NCI-H187 treated with DMSO at 0.1 percent for 48 hours (cell line): Measurements from ENCODE around the gene JUND.

Source experiments
- DNase-seq: peaks from one replicate; lab custom pipeline; 2025; lab: John Stamatoyannopoulos, UW

JUND gene

DNA sequence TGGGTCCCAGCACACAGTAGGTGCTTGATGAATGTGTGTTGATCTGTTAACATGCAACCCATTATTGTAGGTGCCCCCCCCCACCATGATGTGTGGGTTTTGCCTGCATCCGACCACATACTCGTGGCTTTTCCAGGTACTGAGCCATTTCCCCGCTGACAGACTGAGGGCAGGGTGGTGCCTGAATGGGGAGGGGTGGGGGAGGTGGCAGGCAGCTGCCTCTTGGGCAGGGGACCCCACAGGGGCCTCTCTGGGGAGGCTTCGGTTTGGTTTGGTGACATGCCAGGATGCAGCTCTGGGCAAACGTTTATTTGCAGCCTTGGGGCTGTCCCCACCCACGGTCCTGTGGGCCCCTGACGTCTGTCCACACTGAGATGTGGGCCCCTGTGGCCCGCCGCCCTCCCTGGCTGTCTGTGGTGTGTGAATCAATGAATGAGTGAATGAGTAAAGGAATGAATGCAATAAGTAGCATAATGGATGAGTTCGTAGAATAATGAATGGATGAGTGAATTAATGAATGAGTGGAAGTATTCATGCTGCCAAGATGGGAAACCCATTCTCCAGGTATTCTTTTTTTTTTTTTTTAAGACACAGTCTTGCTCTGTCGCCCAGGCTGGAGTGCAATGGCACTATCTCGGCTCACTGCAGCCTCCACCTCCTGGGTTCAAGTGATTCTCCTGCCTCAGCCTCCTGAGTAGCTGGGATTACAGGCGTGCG is 9.0 kb upstream of the JUND start:
- no peak for DNase-seq

DNA sequence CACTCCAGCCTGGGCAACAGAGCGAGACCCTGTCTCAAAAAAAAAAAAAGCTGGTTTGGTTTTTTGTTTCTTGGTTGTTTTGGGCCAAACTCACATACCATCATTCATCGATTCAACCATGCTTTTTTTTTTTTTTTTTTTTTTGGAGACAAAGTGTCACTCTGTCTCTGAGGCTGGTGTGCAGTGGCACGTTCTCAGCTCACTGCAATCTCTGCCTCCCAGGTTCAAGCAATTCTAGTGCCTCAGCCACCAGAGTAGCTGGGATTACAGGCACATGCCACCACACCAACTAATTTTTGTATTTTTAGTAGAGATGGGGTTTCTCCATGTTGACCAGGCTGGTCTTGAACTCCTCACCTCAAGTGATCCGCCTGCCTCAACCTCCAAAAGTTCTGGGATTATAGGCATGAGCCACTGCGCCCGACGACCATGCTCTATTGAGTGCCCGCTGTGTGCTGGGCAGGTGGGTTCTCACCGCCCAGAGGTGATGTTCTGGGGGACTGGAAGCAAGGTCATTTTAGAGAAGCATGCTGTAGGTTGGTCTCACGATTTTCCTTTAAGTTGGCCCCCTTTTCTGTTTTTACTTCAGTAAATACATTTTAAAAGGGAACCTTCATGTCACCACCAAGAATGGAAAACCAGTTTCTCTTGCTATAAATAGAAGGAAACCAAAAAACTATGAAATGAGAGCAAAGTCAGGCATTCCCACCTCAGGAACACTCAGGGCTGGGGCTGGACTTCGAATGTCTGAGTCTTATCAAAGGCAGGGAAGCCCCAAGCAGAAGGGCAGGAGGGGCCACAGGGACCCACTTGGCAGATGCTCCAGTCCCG is 8.3 kb upstream of the JUND start:
- no peak for DNase-seq

DNA sequence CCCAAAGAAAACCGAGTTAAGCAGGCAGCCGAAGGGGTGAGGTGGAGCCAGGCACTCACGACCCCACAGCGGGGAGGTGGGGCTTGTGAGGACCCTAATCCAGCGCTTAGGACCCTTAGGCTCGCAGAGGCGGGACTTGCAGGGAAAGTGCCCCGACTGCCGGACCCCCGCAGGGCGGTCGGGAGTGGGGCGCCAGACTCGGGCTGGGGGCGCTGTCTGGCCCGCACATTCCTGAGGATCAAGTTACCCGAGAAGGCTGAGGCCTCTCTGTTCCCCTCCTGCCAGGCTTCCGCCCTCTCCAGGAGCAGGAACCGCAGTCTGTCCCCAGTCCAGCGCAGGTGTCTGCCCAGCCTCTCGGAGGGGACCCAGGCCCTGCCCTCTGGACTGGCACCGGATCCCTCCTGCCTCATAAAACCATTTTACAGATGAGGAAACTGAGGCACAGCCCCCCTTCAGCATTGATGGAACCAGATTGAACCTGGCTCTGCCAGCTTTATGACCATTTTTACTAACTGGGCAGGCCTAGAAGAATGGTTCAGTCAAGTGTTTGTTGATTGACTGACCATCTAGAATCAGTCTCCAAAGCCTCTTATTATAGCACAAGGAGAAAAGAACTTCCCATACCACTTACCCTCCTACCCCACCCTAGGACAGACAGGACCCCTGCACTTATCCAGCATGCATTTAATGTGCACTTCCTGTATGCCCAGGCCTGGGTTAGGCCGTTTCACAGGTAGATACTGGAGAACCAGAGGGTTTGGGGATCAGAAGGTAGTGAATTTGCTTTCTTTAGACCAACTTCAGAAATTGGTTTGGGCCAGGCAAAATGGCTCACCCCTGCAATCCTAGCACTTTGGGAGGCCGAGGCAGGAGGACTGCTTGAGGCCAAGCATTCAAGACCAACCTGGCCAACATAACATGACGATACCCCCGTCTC is 6.7 kb upstream of the JUND start:
- no peak for DNase-seq

DNA sequence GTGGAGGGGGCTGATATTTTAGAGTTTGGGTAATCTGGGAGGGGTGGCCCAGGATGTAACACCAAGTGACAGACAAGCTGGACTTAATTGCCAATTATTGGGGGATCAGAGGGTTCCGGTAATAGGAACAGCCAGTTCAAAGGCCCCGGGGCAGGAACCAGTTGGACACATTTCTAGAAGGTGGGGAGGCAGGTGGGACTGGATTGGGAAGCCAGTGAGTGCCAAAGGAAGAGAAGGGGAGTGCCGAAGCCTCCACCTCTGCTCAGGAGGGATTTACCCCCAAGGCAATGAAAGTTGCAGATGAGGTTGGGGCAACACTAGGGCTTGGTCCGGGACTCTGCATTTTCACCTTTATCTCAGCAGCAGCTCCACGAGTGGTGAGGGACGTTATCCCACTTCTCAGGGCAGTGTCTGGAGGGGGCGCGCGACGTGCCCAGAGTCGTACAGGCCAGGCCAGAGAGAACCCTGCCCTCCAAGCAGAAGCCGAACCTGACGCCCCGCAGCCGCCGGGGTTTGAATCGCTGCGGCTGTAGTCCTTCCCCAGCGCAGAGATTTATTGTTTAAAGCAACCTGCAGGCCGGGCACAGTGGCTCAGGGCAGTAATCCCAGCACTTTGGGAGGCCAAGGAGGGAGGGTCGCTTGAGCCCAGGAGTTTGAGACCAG is 5.7 kb upstream of the JUND start:
- no peak for DNase-seq

DNA sequence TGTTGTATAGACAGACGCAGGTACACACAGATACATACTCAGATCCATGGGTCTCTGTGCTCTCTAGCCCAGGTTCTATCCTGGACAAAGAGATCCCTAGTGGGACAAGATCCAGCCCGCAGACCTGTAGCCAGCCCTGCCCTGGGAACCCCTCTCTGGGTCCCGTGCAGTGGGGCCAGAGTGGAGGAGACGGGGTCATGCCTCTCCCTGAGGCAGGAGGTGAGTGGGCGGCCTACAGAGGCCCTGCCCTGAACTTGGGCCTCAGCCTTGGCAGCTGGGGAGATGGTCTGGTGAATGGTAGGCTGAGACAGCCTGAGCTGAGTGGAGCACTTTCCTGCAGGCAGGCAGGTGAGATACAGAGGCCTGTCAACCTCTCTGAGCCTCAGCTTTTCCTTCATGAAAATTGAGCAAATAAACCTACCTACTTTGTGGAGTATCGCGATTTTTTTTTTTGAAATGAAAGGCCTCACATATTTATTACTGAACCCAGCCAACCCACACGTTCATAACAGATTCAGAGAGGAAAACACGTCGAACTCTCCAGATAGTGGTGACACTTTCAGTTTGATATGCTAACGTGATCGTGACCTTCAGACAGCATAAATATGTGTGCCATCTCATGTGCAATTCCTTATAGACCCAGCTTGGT is 3.4 kb upstream of the JUND start:
- DNase-seq, result no peak

DNA sequence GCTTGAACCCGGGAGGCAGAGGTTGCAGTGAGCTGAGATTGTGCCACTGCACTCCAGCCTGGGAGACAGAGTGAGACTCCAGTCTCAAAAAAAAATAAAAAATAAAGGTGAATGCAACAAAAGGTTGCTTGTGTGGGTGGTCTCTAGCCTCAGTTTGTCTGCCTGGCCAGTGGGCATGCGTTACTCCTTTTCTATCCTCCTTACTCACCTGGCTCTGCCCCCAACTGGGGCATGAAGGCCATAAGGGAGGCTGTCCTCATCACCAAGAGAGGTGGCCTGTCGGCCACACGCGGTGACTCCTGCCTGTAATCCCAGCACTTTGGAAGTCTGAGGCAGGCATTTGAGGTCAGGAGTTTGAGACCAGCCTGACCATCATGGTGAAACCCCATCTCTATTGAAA is 1.9 kb upstream of the JUND start:
- no peak for DNase-seq

DNA sequence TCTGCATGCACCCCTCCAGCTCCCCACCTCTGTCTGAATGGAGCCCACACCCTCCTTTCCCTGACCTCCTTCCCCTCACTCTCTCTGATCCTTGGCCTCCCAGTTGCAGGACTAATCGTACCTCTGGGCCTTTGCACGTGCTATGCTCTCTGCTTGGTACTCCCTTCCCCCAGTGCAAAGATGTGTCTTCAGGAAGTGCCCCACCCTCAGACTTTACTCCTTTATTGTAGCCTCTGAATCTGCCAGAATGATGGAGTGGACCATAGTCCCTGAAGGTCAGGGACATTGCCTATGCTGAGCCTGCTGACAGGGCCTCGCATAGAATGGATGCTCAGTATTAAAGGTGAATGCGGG is 1.3 kb upstream of the JUND start:
- DNase-seq, result no peak

DNA sequence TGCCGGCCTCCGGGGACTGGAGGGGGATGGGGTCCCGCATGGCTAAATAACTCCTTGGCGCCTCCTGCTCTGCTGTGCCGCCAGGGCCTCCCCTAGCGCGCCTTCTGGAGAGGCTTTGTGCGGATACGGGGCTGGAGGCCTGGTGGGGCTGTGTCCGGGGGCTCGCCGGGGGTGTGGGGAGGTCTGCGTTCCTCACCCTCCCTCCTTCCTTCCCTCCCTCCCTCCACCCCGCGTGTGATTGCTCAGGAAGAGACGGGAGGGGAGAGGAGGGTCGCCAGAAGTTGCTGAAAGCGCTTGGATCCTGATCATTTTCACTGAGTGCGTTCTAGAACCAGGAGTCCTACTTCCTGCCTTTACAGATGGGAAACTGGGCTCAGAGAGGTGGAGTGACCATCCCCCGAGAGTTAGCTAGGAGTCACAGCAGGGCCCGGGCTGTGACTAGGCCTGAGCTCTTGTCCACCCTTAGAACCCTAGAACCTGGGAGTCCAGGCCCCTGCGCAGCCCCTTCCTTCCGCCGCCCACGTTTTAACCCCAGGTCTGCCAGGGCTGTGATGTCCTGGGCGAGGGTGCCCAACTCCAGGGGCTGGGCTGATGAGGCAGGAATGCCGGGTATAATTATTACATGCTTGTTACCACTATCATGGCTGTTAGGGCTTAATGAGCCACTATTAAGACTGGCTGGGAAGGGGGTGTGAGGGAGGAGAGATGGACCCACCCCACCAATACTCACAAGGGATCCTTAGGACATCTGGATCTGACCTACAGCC is 782 bp upstream of the JUND start:
- DNase-seq, result peak; percentile 56

DNA sequence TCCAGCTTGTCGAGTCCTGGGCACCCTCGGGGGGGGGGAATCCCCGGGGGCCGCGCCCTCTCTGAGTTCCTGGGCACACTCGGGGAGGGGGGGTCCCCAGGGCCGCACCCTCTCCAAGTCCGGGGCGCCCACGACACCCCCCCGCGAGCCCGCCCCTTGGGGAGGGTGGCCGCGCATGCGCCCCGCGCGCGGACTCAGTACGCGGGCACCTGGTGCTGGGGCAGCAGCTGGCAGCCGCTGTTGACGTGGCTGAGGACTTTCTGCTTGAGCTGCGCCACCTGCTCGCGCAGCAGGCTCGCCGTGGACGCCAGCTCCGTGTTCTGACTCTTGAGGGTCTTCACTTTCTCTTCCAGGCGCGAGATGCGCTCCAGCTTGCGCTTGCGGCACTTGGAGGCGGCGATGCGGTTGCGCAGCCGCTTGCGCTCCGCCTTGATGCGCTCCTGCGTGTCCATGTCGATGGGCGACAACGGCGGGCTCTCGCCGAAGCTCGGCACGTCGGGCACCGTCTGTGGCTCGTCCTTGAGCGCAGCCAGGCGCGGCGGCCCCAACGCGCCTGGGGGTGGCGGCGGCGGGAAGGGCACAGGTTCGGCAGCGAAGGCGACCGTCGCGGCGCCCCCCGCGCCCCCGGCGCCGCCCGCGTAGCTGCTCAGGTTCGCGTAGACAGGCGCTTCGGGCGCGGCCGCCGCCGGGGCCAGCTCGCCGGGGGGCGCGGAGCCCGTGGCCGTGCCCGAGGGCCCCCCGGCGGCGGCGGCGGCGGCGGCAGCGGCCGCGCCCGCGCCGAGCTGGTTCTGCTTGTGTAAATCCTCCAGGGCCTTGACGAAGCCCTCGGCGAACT is 958 bp downstream of the JUND start:
- no peak for DNase-seq

DNA sequence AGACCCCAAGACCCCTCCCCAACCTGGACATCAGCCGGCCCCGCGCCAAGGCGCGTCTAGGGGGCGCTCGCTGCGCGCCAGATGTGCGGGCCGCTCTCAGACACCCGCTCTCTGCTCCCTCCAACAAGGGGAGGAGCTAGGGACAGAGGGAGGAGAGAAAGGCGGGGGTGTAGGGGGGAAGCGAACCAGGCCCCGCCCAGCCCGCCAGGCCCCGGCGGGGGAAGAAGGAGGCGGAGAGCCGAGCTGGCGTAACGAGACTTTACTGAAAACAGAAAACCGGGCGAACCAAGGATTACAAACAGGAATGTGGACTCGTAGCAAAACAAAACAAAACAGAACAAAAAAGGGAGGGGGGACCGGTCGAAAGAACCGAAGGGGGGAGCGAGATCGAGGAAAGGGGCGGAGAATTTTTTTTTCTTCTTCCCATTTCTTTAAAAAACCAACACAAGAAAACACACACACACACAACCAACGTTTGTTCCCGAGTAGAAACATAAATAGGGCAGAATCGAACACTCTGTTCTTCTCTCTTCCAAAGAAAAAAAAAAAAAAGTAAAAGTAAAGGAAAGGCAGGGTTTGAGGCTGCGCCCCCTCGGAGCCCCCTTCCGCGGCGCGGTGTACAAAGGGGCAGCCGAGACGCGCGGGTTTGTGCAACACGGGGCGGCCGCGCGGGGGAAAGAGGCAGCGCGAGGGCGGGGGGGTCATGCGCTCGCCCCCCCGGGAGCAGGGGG is 1.7 kb downstream of the JUND start:
- peak; percentile 36 for DNase-seq

DNA sequence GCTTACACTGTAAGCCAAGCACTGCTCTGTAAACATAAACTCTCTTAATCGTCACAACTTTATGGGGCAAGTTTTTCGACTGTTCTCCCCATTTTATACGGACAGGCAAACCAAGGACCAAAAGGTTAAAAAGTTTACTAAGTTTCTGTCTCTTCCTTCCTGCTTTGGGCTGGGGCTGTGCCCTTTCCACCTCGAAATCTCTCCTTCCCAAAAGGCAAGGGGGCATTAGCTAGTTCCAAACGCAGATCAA is 2.2 kb downstream of the JUND start:
- no peak for DNase-seq

DNA sequence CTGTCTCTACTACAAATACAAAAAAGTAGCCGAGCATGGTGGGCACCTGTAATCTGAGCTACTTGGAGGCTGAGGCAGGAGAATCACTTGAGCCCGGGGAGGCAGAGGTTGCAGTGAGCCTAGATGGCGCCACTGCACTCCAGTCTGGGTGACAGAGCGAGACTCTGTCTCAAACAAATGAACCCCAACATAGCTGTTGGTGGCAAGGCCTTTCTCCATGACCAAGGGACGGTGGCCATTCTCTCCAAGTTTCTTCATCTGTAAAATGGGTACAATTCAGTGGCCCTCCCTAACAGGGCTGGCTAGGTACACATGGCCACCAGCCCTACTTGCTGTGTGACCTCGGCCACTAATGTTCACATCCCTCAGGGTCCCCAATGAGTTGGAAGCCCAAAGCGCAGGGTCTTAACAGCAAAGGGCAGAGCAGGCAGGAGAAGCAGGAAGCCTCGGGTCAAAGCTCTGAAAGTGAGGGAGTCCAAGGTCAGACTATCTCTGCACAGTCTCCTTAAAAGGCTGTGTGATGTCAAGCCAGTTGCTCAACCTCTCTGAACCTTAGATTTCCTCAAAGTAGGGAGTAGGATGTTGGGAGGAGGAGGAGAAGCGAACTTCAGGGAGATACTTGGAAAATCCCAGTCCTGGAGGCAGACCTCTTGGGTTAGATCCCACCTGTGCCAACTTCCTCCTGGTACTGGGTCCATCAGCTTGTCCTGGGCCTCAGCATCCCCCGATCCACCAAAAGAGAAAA is 2.7 kb downstream of the JUND start:
- DNase-seq, result no peak

DNA sequence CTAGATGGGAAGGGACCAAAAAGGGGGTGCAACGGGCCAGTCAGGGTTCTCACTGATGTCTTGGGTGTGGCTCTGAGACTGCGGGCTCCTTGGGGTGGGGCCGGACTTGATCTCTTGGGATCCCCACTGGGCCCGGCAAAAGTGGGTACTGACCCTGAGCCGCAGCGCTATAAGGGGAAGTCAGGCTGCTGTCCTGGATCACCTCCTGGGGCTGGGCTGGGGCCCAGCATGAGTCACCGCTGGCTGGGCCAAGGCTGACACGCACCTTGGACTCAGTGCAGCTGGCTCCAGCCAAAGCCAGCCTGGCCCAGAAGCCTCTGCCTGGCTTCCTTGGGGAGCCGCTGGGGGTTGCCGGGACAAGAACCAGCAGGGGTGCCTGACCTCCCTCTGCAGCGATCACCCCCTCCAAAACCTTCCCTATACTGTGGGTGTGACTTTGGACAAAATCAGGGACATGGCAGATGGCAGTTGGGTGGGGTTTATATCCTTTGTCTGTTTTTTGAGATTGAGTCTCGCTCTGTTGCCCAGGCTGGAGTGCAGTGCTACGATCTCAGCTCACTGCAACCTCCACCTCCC is 6.6 kb downstream of the JUND start:
- no peak for DNase-seq

DNA sequence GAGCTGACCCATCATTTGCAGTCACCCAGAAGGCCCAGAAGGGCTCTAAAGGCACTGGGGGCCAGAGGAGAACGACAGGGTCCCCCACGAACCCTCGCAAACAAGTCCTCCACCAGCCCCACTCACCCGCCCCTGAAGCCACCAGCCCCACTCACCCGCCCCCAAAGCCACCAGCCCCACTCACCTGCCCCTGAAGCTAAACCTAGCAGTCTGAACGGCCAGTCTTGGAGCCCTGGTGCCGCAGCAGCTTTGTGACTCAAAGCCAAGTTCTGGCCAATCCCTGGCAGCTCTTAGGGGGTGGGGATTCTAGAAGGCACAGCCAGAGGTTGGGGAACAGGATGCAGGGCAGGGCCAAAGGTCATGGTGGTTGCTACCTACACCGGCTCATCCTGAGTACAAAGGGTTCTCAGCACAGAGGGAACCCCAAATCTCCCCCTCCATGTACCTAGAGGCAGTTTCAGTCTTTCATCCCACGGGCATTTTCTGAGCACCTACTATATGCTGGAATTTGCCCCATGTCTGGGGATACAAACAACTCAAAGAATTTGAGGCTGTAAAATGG is 7.1 kb downstream of the JUND start, which contains the start of gene IQCN:
TSS of gene IQCN (minus strand) at position 234 of the 562 bp plus-strand sequence. CDS start 4,974 bp downstream, outside the sequence.
- DNase-seq, result no peak

DNA sequence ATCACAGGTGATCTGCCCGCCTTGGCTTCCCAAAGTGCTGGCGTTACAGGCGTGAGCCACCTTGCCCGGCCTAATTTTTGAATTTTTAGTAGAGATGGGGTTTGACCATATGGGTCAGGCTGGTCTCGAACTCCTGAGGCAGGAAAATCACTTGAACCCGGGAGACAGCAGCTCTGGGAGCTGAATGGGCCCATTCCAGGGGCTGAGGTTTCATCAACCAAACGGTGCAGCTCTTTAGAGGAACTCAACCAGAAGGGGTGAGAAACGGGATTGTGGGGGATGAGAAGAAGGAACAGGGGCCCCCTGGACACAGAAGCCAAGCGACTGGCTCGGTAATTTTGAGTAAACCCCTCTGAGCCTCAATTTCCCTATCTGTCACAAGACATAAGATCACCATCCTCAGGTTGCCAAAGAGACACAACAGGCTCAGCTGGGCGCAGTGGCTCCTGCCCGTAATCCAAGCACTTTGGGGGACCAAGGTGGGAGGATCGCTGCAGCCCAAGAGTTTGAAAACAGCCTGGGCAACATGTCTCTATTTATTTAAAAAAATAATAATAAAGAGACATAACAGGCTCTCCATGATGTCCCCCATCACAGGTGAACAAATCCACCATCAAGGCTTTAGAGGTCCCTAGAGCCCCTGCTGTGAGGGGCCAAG is 7.7 kb downstream of the JUND start:
- no peak for DNase-seq

DNA sequence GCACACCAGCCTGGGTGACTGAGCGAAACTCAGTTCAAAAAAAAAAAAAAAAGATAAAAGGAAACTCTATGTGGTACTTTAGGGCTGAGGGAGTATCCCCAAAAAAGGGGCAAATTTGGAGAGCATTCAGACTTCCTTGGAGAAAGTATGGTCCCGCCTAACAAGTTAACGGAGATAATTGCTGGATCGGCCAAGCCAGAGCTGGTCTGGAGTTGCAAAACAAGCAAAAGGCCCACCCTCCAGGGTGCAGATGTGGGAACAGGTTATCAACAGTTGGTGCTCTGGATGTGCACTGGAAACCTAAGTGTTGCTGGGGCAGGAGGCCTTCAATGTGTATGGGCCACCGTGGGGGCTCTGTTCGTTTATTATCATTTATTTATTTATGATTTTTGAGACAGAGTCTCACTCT is 10.0 kb downstream of the JUND start:
- no peak for DNase-seq

DNA sequence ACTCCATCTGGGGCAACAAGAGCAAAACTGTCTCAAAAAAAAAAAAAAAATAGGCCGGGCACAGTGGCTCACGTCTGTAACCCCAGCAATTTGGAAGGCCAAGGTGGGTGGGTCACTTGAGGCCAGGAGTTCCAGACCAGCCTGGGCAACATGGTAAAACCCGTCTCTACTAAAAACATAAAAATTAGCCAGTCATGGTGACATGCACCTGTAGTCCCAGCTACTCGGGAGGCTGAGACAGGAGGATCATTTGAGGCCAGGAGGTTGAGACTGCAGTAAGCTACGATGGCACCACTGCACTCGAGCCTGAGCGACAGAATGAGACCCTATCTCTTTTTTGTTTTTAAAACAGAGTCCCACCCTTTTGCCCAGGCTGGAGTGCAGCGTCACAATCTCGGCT is 11.1 kb downstream of the JUND start:
- DNase-seq, result no peak
